NCI-H1694 treated with DMSO at 0.1 percent for 48 hours (cell line): ENCODE results near the gene FOXP1.

Experiments used
- DNase-seq: peaks from one replicate; lab custom pipeline; 2025; lab: John Stamatoyannopoulos, UW

The FOXP1 gene

GRCh38 chr3:71563827-71564226, 19.7 kb downstream of the FOXP1 start:
- no peak for DNase-seq

DNA sequence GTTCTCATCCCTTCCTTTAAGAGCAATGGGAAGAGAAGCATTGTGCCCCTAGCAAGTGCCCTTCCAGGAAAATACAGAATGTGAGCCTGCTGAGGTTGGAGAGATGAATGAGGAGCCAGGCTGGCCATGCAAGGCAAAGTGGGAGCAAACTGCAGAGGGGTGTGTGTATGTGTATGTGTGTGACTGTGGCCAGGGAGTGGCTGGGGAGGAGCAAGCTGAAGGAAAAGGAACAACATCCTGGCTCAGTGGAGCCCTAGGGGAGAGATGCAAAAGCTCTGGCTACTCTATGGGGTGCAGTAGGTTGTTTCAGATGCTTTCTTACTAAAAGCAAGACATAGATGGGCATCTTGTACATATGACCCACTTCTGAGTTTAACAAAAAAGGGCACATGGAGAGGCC, 20.6 kb downstream of the FOXP1 start:
- no peak for DNase-seq

DNA sequence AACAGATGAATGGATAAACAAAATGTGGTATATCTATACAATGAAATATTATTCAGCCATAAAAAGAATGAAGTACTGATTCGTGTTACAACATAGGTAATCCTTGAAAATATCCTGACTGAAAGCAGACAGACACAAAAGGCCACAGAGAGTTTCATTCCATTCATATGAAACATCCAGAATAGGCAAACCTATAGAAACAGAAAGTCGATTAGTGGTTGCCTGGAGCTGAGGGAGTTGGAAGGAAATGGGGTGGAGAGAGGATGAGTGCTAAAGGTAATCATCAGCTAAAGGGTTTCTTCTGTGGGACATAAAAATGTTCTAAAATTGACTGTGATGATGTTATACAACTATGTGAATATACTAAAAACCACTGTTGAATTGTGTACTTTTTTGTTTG, 22.9 kb downstream of the FOXP1 start:
- DNase-seq, result no peak

- DNase-seq, result no peak
Measured at GRCh38 chr3:71559578-71560162, 23.9 kb downstream of the FOXP1 start.

DNA sequence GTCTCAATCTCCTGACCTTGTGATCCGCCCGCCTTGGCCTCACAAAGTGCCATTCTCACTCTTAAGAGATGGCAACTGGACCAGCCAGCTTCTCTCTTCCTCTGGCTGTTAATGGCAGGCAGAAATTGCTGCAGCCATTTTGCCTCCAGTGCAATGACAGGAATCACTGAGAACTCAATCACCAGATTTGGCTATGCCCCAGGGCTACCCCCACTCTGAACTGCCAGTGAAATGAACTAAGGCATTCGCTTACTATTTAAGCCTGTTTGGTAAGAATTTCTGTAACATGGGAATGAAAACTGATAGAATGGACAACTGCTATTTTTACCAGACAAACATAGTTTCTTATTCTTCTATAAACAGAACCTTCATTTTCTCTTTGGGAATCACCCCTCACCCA, 24.5 kb downstream of the FOXP1 start:
- DNase-seq, result no peak

- no peak for DNase-seq
Measured at GRCh38 chr3:71554649-71555048, 28.9 kb downstream of the FOXP1 start.

DNA sequence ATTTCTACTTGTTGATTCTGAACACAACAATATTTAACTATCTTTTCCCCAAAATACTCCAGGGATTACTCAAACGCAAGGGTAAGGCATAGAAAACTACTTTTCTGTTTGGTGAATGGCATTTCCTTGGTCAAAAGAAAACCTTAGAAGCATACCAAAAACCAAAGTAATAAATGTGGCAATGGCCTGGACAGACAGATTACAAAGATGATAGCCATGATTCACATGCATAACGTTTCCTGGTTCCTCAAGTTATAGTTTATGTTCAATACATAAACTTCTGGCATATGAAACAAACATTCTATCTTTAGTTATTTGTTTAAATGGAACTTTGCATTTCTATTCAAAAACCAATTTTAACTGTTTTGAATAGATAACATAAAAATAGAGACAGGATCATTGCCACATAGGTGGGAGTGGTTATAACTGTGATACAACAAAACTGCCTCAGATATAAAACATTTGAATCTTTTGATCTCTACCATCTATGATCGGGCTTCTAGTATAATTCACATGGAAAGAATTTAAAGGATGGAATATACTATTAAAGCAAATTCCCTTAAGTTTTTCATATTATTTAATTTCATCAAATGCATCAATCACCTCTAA, 32.1 kb downstream of the FOXP1 start:
- DNase-seq, result no peak

DNA sequence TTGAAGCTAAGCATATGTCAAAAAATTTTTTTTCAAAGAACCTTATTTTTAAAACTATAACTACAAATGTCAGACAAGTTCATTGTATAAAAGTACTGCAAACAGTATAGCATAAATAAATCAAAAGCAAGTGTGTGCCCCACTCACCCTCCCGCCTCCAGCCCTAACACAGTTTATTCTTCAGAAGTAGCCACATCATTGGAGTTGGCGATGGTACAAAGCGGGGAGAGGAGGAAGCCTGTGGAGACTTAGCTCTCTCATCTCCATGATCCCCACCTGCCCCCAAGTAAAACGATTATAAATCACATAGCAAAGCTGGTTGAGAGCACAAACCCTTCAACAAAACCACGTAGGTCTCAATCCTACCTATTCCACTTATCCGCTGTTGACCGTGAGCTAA, 33.6 kb downstream of the FOXP1 start:
- DNase-seq, result no peak

DNA sequence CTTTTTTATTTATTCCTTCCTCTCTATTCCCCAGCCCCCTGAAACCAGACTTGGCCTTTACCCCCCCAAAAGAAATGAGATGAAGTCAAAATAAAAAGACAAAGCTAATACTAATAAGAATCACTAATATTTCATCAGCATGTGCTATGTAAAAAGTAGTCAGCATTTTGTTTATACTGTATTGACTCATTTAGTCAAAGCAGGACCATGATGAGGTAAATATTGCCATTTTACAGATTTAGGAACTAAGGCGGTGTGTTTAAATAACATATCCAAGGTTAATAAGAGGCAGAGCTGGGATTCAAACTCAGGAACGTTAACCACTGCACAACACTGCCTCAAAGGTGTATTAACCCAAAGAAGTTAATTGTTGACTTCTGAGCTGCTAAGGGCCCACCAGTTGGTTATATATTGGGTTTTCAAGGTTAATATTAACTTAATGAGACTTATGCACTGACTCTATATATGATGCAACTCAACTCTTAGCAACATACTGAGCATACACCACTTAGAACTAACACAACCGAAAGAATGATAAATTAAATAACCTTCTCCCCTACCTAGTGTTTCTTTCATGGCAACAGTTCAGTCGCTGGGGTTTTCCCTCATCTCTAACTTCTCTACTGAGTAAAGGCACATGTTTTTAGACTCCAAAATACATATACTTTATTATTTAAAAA, 34.7 kb downstream of the FOXP1 start:
- no peak for DNase-seq

DNA sequence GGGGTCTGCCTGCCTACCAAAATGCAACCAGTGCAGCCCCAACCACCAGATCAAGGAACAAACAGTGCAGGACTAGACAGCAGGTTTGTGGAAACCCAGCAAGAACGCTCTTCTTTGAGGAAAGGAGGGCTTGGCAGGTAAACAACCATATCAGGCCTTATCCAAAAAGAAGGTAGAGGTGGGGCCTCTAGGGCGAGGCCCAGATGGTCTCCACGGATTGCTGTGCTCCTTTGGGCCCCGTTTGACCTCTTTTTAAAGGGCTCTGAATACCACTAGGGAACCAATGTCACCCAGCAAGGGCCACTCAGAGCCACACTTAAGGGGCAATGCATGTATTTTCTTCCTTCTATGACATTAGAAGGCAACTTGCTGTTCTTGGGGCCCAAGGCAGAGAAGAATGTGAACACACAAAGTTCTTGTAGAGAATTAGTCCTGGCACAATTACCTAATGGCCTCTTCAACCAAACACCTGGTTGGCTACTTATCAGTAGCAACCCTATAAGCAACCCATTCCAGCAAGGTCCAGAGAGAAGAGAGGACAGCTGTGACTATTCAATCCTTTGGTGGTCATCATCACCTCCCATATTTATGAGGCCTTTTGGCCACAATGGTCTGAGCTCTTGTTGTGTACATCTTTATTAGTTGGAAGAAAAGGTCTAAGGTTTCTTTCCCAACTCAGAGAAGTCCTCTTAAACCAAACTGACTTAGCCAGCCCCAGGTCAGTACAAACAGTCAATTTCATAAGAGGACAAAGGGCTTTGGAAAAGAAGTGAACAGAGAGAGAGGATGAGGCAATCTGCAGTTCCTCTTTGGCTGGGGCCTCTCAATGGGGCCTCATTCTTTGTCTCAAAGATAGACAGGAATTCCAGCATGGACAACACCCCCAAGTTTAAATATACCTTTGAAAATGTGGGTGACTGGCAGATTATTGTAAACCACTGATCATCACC, 36.0 kb downstream of the FOXP1 start:
- no peak for DNase-seq

DNA sequence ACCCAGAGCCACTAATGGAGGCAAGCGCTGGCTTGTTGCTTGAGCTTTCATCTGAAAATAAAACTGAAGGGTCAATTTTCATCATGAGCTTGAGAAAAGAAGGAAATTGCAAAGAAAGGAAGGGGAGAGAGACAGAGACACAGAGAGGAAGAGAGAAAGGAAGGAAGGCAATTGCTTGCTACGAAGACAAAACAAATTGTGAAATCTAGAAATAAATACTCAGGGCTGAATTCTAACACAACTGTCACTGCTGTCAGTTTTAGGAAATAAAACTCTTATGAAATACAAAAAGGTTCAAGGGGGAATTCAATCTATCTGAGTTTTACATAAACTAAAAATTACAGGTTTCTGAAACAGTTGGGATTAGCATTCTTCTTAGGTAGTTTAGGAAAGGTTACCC, 36.7 kb downstream of the FOXP1 start:
- DNase-seq, result no peak

GRCh38 chr3:71545330-71545729, 38.2 kb downstream of the FOXP1 start:
- DNase-seq, result no peak

DNA sequence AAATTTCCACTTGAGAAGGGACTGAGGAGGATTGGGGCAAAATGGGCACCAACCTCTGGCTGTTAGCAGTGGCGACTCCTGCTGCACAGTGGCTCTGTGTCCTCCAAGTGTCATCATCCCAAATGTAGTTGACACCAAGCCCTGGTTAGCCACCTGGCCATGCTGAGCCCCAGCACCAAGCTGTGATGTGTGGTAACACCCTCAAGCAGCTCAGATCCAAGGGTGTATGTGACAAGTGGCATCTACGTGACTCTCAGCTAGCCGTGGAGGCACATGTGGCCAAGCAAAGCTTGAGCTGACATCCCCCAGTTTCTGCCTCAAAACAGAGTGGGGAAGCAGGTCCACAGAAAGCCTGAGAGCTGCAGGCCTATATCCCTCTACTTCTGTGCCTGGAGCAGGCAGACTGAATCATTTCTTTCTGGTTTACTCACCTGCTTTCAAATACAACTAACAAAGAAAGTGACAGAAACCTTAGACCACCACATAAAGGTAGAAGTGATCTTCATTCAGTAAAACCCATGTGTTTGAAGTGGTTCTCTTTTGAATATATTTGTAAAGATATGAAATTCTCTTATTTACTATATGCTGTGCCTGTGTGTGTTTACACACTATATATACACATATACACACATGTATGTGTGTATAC, 40.0 kb downstream of the FOXP1 start:
- DNase-seq, result no peak

GRCh38 chr3:71542521-71543370, 40.8 kb downstream of the FOXP1 start:
- peak; percentile 24 for DNase-seq

DNA sequence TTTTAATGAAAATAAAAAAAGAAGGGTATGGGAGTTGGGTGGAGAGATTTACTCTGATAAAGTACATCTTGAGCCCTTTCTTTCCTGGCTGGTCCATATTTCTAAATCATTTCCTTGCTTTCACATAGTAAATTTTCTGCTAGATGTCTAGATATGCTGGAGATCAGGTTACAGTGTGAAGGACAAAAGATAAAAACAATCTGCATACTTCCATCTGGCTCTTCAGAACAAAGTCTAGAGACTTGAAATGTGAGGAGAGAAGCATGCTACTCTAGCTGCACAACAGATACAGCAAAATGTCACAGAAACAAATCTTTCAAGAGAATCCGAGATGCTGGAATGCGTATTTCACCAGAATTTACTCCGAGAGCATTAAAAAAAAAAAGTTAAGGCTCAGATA, 42.2 kb downstream of the FOXP1 start:
- no peak for DNase-seq

DNA sequence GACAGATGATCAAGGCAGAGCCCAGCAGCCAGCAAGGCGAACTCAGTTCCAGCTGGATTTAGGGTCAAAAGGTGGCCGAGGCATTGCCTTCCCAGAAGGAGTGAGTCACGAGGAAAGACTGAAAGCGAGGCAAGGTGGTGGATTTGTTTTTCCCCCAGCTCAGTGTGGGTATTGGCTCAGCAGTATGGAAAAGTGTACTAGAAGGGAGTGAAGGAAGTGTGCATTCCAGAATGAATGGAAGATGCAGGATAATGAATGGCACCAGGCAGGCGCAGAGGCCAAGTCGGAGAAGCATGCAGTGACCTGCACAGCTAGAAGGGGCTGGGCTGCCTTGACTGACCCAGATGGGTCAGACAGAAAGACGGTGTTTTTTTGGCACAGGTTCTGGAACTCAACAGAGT, 46.3 kb downstream of the FOXP1 start:
- no peak for DNase-seq

DNA sequence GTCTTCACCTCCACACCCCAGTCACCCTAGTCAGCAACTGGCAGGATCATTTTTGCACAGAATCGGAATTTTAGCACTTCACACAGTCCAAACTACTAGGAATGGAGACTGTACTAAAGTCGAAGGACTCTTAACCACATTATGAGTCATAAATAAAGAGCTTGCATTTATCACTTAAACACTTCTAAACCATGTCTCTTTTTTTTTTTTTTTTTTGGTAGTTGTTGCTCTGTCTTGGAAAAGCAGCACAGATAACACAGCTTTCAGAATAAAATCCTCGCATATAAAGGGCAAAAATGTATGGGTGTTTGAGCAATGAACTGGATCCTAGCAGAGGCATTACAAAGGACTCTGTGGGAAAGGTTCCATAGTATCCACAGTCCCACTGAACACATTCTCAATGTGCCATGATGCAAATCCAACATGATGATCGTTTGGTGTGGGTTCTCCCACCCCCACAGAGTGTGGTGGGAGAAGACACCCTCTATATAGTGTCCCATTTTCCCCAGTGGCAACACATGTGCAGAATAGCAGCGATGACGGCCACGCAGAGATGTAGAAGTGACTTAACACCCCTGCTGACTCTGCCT, 47.1 kb downstream of the FOXP1 start:
- DNase-seq, result no peak

DNA sequence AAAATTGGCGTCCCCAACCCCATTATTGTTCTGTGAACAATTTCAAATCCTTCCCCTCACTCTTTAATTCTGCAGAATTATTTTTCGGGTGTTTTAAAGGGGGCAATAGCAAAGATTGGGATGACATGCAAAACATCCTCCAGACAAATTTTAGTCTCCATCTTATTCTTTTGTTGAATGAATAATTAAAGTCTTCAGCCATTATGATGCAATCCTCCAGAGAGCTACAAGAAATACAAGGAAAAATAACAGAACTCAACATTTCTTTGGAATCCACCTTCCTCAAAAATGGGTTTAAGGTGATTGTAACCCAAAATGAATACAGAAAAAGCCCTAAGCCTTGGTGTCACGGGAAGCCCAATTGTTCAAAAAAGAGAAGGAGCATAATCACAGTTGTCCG, 49.9 kb downstream of the FOXP1 start:
- no peak for DNase-seq

- no peak for DNase-seq
Measured at GRCh38 chr3:71532639-71533395, 50.7 kb downstream of the FOXP1 start.

DNA sequence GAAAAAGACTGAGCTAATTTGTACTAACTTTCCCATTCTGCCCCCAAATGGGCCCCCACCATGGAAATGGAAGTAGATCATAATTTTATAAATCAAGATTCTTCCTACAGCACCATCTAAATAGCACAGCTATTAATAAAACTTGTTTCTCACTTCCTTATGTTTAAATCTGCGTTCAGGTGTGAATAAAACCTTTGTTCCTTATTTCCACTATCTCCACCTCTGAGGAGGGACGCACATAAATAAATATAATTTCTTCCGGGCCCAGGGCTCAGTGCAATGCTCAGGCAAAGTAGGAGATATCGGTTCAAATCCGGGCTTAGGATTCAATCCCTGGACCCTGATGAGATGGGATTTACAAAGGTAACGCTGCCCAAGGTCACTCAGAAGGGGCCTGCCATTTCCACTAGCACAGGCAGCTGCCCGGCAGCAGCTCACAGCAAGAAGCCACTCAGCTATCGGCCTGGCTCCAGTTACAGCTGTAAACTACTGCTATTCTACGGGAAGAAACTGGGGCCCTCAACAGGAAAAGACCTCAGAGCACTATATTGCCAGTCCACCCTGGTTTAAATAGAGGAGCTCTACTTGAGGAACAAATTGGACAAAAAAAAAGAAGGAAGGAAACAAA, 52.5 kb downstream of the FOXP1 start:
- DNase-seq, result no peak
